HG03159 (cell line): Measurements from ENCODE around the gene SHH.
A peak's percentile ranks its signal among the peaks of the same experiment; 100 is the strongest.

ENCODE experiments used
- ATAC-seq: cut with Tn5 transposase; IDR thresholded peaks from one replicate; pipeline ENCODE4 v1.9.1; 2021; ENCODE audit warnings: mild to moderate bottlenecking, moderate library complexity; ENCODE audit not compliant: unreplicated experiment

SHH gene

GRCh38 chr7:155807789-155808548 lies 4.3 kb downstream of the SHH start:
- ATAC-seq: no peak

- ATAC-seq: no peak
Measured at GRCh38 chr7:155807065-155807671, 5.1 kb downstream of the SHH start.

GRCh38 chr7:155806096-155806871 lies 6.0 kb downstream of the SHH start:
- ATAC-seq: no peak

- ATAC-seq: no peak
Measured at GRCh38 chr7:155805826-155806095, 6.5 kb downstream of the SHH start.

GRCh38 chr7:155804897-155805825 lies 7.1 kb downstream of the SHH start:
- peak; percentile 36 for ATAC-seq

- ATAC-seq: no peak
Measured at GRCh38 chr7:155804431-155804831, 7.8 kb downstream of the SHH start.

- no peak for ATAC-seq
Measured at GRCh38 chr7:155803418-155804376, 8.6 kb downstream of the SHH start.

GRCh38 chr7:155802906-155803417 lies 9.3 kb downstream of the SHH start:
- no peak for ATAC-seq

- ATAC-seq: no peak
Measured at GRCh38 chr7:155802291-155802690, 10.0 kb downstream of the SHH start.

- ATAC-seq: no peak
Measured at GRCh38 chr7:155800741-155801267, 11.5 kb downstream of the SHH start.

- no peak for ATAC-seq
Measured at GRCh38 chr7:155800301-155800700, 12.0 kb downstream of the SHH start.

GRCh38 chr7:155799514-155799913 lies 12.7 kb downstream of the SHH start:
- no peak for ATAC-seq

- no peak for ATAC-seq
Measured at GRCh38 chr7:155798673-155799439, 13.4 kb downstream of the SHH start.

- ATAC-seq: no peak
Measured at GRCh38 chr7:155797262-155798250, 14.7 kb downstream of the SHH start.

GRCh38 chr7:155796381-155797261 lies 15.6 kb downstream of the SHH start:
- ATAC-seq: peak; percentile 67

GRCh38 chr7:155795951-155796350 lies 16.3 kb downstream of the SHH start:
- ATAC-seq: no peak
